Lower leg skin (tissue), 4 donors: ENCODE measurements around the gene CAMK2G. TPM values are rescaled to one million over a fixed set of nuclear protein-coding genes. Genes with fewer than 3 reads are reported as not detected.
A peak's percentile ranks its signal among the peaks of the same experiment; 100 is the strongest.

Experiments
- DNase-seq, 2 donors: peaks; one replicate each; pipeline ENCODE4 v3.0.0-alpha.2; 2019; ENCODE audit warnings: low spot score in 2 of 2
- H3K4me3 ChIP-seq: fragments of 200-600 bp; sonication (generic); 2 replicates; pipeline ENCODE4 v1.5.1; 2017; ENCODE audit warnings: mild to moderate bottlenecking, low read depth; ENCODE audit not compliant: poor library complexity, severe bottlenecking
- CTCF ChIP-seq, 3 donors: fragments of 450-650 bp; IDR thresholded peaks; one replicate each; pipeline ENCODE4 v1.5.1; 2016; ENCODE audit warnings: antibody characterized with exemption in 3 of 3, mild to moderate bottlenecking in 3 of 3, moderate library complexity in 2 of 3
- POLR2A ChIP-seq, 2 donors: fragments of 450-650 bp; IDR thresholded peaks; one replicate each; pipeline ENCODE4 v1.6.1; 2016 to 2017; ENCODE audit warnings: antibody characterized with exemption in 2 of 2, mild to moderate bottlenecking in 1 of 2, moderate library complexity in 1 of 2
- WGBS, 2 donors: methylation state at CpG; one replicate each; pipeline ENCODE4 v1.1.5; 2018; 5-methylcytosine and 5-hydroxymethylcytosine counted together
- intact Hi-C: fragments of 100-400 bp; cut with DNase I; formaldehyde crosslinking; loops from one replicate; pipeline ENCODE4 v1.15.0; 2023; ENCODE audit warnings: low total_unique reads
- total RNA-seq, 4 donors: library from RNA; depleted of rRNA; stranded (reverse); fragments of >200 nt; gene quantifications; one replicate each; pipeline ENCODE4 v1.1.0, GENCODE V29; 2016

The CAMK2G gene
- total RNA-seq, 4 donors from 2014 or later = 20.0 to 27.9 (median 24.2) TPM

- no peak for DNase-seq
- H3K4me3 ChIP-seq = peak overlapping the region; percentile 83
- TF ChIP-seq CTCF (IDR thresholded peaks at IDR 0.05) = no peak
- no peak for TF ChIP-seq POLR2A (IDR thresholded peaks at IDR 0.05)
- WGBS, 2 donors = 0 to 1% methylated on average over 29 of the region's 29 CpGs
- intact Hi-C loops = no loop called here
Observed at GRCh38 chr10:73773152-73773879, 101.0 kb downstream of the CAMK2G start.

- peak; percentile 77 to 97 for DNase-seq
- peak overlapping the region; percentile 83 for H3K4me3 ChIP-seq
- WGBS, 2 donors = 0 to 1% methylated on average over 57 to 73 of the region's 101 CpGs
- intact Hi-C loops = no loop called here
- peak in 1 of 2 donors; percentile 31 for TF ChIP-seq POLR2A (IDR thresholded peaks at IDR 0.05)
- no peak for TF ChIP-seq CTCF (IDR thresholded peaks at IDR 0.05)
Observed at GRCh38 chr10:73772281-73773151, 101.8 kb downstream of the CAMK2G start.

GRCh38 chr10:73771722-73772280 is 102.6 kb downstream of the CAMK2G start:
- DNase-seq = no peak
- 18 to 19% methylated on average over 17 of the region's 17 CpGs for whole genome bisulfite sequencing, 2 donors
- intact Hi-C loops = no loop called here
- H3K4me3 ChIP-seq = peak overlapping the region; percentile 83
- TF ChIP-seq POLR2A (IDR thresholded peaks at IDR 0.05) = no peak
- TF ChIP-seq CTCF (IDR thresholded peaks at IDR 0.05) = no peak

- no peak for TF ChIP-seq CTCF (IDR thresholded peaks at IDR 0.05)
- no peak for TF ChIP-seq POLR2A (IDR thresholded peaks at IDR 0.05)
Observed at GRCh38 chr10:73769396-73769795, 105.0 kb downstream of the CAMK2G start.

GRCh38 chr10:73768881-73769280 is 105.5 kb downstream of the CAMK2G start:
- 83 to 85% methylated on average over 11 of the region's 11 CpGs for WGBS, 2 donors
- intact Hi-C loops = no loop called here
- TF ChIP-seq POLR2A (IDR thresholded peaks at IDR 0.05) (no peak), CTCF (IDR thresholded peaks at IDR 0.05) (no peak)
- no peak overlapping the region for H3K4me3 ChIP-seq
- peak in 1 of 2 donors; percentile 71 for DNase-seq

More at GRCh38 chr10:73769396-73769795, 105.0 kb downstream of the CAMK2G start:
- intact Hi-C loops = no loop called here
- DNase-seq = peak in 1 of 2 donors; percentile 57
- WGBS, 2 donors = 87 to 91% methylated on average over 5 of the region's 5 CpGs
- no peak overlapping the region for H3K4me3 ChIP-seq
